ENCODE data around the gene PTP4A2. TPM values are rescaled to one million over a fixed set of nuclear protein-coding genes. Genes with fewer than 3 reads are reported as not detected.

PTP4A2 gene
- total and polyA plus RNA-seq, 2 donors (not counting 1 experiment from before 2014, with no cell fraction given): 78.2 to 193 TPM

DNA sequence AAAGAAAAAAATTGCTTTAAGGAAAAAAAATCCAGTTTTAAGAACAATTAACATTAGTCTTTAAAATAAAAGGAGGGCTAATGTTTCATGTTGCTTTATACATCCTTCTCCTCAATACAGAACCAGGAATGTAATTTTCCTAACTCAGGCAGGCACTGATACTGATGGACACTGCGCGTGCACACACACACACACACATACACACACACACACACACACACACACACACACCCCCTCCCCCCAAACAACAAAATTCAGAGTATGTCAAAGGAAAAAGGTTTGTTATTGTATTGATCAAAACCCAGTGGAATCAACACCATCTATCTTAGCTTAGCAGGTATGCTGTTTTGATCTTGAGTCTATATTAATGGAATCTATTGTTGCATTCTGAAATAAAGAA is 31.6 kb downstream of the PTP4A2 start:
- Histone ChIP-seq H3K4me1 (ENCODE audit: control insufficient read depth in 2 of 2, insufficient read depth in 2 of 2, low read length in 2 of 2) (peaks cover 19 to 22% of the 10 kb centered on the region in 2 donors), H2AFZ (ENCODE audit: insufficient read depth, low read depth, low read length, poor library complexity, severe bottlenecking) (no peak overlapping the region), H3K4me2 (replicated peaks; ENCODE audit: low read depth, low read length, poor library complexity, severe bottlenecking) (no peak overlapping the region), H3K79me2 (ENCODE audit: control insufficient read depth, insufficient read depth, low read length) (peaks cover 8% of the 10 kb centered on the region), H3K9me3 (ENCODE audit: control extremely low read depth in 1 of 3, control insufficient read depth in 2 of 3, insufficient read depth in 1 of 3, low read length in 2 of 3) (peaks cover 0 to 9% (median 5%) of the 10 kb centered on the region in 3 donors), H3K36me3 (replicated peaks in 1 of 2; ENCODE audit: control extremely low read depth in 1 of 2, control insufficient read depth in 1 of 2, extremely low read depth in 1 of 2, insufficient read depth in 2 of 2, low read length in 1 of 2) (peaks cover 17 to 46% of the 10 kb centered on the region in 2 experiments), H3K4me3 (ENCODE audit: control extremely low read depth in 1 of 5, extremely low read depth in 1 of 5, insufficient read depth in 1 of 5, low read depth in 2 of 5, low read length in 4 of 5) (no peak overlapping the region), H3K27me3 (replicated peaks in 1 of 4; ENCODE audit: control extremely low read depth in 1 of 4, control insufficient read depth in 3 of 4, insufficient read depth in 4 of 4, low read length in 3 of 4) (no peaks in the 10 kb centered on the region), H4K20me1 (ENCODE audit: control insufficient read depth, insufficient read depth, low read length, poor library complexity, severe bottlenecking) (peaks cover 14% of the 10 kb centered on the region), H3K9ac (ENCODE audit: low read length) (no peak overlapping the region), H3K27ac (ENCODE audit: low read length in 2 of 2) (peak overlapping the region in 1 of 2 donors; percentile 16)
- TF ChIP-seq CTCF (IDR thresholded peaks at IDR 0.05) (no peak), EZH2 (IDR thresholded peaks at IDR 0.05; ENCODE audit: borderline replicate concordance, insufficient read depth, low read depth, low read length, poor library complexity, severe bottlenecking) (no peak)
- Mint-ChIP-seq H3K4me1 (peaks cover 29% of the 10 kb centered on the region), H3K4me3 (no peak overlapping the region), H3K27ac (no peak overlapping the region), H3K27me3 (no peaks in the 10 kb centered on the region), H3K9me3 (ENCODE audit: insufficient read depth) (no peaks in the 10 kb centered on the region)
- ChIA-PET CTCF (no interaction called here), POLR2A (no interaction called here)
- WGBS (ENCODE audit: insufficient coverage): no CpG with 5 or more reads among the region's 2 CpGs
- intact Hi-C loops (cut with micrococcal nuclease): no loop called here
- DNase-seq (no peak), ATAC-seq (ENCODE audit: low read depth) (no peak)

- no peak for DNase-seq
- Histone ChIP-seq H3K27me3 (replicated peaks in 1 of 4; ENCODE audit: control extremely low read depth in 1 of 4, control insufficient read depth in 3 of 4, insufficient read depth in 4 of 4, low read length in 3 of 4) (no peaks in the 10 kb centered on the region), H3K4me1 (ENCODE audit: control insufficient read depth in 2 of 2, insufficient read depth in 2 of 2, low read length in 2 of 2) (peaks cover 16 to 19% of the 10 kb centered on the region in 2 donors), H2AFZ (ENCODE audit: insufficient read depth, low read depth, low read length, poor library complexity, severe bottlenecking) (no peak overlapping the region), H3K4me2 (replicated peaks; ENCODE audit: low read depth, low read length, poor library complexity, severe bottlenecking) (no peak overlapping the region), H3K4me3 (ENCODE audit: control extremely low read depth in 1 of 5, extremely low read depth in 1 of 5, insufficient read depth in 1 of 5, low read depth in 2 of 5, low read length in 4 of 5) (no peak overlapping the region), H3K36me3 (replicated peaks in 1 of 2; ENCODE audit: control extremely low read depth in 1 of 2, control insufficient read depth in 1 of 2, extremely low read depth in 1 of 2, insufficient read depth in 2 of 2, low read length in 1 of 2) (peaks cover 15 to 37% of the 10 kb centered on the region in 2 experiments), H3K79me2 (ENCODE audit: control insufficient read depth, insufficient read depth, low read length) (peaks cover 7% of the 10 kb centered on the region), H3K27ac (ENCODE audit: low read length in 2 of 2) (peak overlapping the region in 1 of 2 donors; percentile 52), H3K9me3 (ENCODE audit: control extremely low read depth in 1 of 3, control insufficient read depth in 2 of 3, insufficient read depth in 1 of 3, low read length in 2 of 3) (peaks cover 0 to 9% (median 5%) of the 10 kb centered on the region in 3 donors), H4K20me1 (ENCODE audit: control insufficient read depth, insufficient read depth, low read length, poor library complexity, severe bottlenecking) (peaks cover 6% of the 10 kb centered on the region), H3K9ac (ENCODE audit: low read length) (no peak overlapping the region)
- WGBS (ENCODE audit: insufficient coverage): no CpG with 5 or more reads among the region's 2 CpGs
- Mint-ChIP-seq H3K27me3 (no peaks in the 10 kb centered on the region), H3K27ac (no peak overlapping the region), H3K4me1 (peaks cover 27% of the 10 kb centered on the region), H3K4me3 (no peak overlapping the region), H3K9me3 (ENCODE audit: insufficient read depth) (no peaks in the 10 kb centered on the region)
- no peak for TF ChIP-seq CTCF (IDR thresholded peaks at IDR 0.05)
- TF ChIP-seq EZH2 (IDR thresholded peaks at IDR 0.05; ENCODE audit: borderline replicate concordance, insufficient read depth, low read depth, low read length, poor library complexity, severe bottlenecking): no peak
- POLR2A ChIA-PET: interaction anchor here (0.7 kb wide), 1 partner anchor 25 kb away, joined by 3 read pairs; no protein-coding TSS in a partner anchor
- CTCF ChIA-PET: interaction anchor here (0.7 to 1.4 kb wide), 3 partner anchors 39 to 72 kb away, joined by 3 to 4 read pairs (median 4); no protein-coding TSS in a partner anchor
- ATAC-seq (ENCODE audit: low read depth): no peak
- intact Hi-C loops (cut with micrococcal nuclease): no loop called here
Measured at GRCh38 chr1:31905681-31906080, 32.5 kb downstream of the PTP4A2 start.
